GM23248 (cell line): ENCODE data around the gene GHRL.

Source experiments
- EZH2 ChIP-seq: fragments of 200-600 bp; sonication (generic); IDR thresholded peaks from 2 replicates; pipeline ENCODE4 v1.6.1; 2018; ENCODE audit warnings: antibody characterized with exemption, mild to moderate bottlenecking; ENCODE audit not compliant: insufficient read depth, poor library complexity, severe bottlenecking
- EZH2phosphoT487 ChIP-seq: fragments of 200-600 bp; sonication (generic); IDR thresholded peaks from 2 replicates; pipeline ENCODE4 v1.6.1; 2018; ENCODE audit warnings: antibody characterized with exemption, moderate library complexity, mild to moderate bottlenecking, low read depth; ENCODE audit not compliant: insufficient read depth

- TF ChIP-seq EZH2 (no peak), EZH2phosphoT487 (no peak)
Measured at GRCh38 chr3:10242182-10243065, 50.3 kb downstream of the GHRL start.
